ENCODE data around the gene CFI.
"Not testable (repeated sequence)": the region's sequence is repeated elsewhere in the genome, so short reads cannot be mapped to it uniquely, and the experiment has no call there.

The CFI gene

DNA sequence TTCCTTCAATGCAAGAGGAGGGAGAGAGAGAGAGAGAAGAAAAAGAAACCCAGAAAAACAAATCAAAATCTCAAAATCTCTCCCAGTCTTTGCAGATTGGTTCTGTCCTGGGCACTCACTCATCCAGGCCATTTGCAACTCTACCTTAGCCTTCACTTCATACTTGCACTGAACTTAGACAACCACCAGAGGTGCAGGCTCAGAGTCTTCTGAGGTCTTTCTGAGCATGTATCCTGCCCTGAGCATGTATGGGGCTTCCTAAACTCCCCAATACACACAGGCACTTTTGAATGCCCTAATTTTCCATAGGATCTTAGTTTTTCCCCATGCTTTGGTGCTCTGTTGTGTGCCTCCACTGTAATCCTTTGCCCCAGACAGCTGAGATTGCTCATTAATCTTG lies 2.9 kb downstream of the CFI start:
- no peak for DNase-seq (ENCODE audit: low read depth in 3 of 3)

DNA sequence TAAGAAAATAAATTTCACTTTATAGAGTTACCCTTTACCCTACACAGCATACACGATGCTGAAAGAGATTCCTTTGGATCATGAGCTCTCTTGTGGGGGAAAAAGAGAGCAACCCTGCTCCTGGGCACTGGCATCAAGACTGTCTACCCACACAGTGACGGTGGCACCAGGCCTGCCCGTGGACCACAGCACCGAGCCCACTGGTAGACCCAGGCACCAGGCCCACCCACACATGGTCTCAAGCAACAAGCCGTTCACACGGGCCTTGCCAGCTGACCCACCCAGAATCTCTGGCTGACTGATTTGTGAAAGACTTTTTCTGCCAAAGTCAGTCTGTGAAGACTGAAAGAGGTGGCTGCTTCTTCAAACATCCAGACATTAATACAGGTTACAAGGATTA lies 6.7 kb downstream of the CFI start:
- DNase-seq (ENCODE audit: low read depth in 3 of 3) = no peak

DNA sequence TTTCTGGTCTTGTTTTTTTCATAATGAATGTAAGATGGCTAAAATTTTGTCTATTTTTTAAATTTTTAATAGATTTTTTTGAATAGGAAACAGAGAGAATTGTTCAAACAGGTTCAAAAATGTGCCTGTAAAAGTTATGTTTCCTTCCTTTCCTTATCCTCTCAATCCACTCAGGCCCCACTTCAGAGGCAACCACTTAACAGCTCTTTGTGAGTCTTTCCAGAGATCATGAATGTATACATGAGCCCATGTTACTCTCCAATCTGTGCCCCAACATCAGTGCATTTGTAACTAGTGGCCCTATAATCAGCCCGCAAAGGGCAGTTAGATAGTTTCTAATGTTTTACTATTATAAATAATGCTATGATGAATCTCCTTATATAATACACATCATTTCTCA lies 14.0 kb downstream of the CFI start:
- DNase-seq (ENCODE audit: low read depth in 3 of 3) = no peak

DNA sequence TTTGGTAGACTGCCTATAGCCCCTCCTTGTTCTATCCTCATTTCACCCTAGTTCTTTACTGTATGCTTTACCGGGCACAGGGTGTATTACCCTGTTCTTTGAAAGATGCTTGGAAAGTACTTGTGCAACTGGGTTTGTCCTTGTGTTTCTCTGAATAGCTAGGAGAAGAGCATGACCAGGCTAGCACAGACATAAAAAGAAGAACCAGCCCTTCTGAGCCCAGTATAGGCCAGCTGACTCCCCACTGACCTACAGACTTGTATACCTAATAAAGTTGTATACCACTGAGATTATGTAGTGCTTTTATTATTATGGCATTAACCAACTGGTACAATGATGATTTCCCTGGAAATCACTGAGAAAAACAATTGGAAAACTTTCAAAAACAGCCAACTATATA lies 15.0 kb downstream of the CFI start:
- DNase-seq (ENCODE audit: low read depth in 3 of 3) = no peak

DNA sequence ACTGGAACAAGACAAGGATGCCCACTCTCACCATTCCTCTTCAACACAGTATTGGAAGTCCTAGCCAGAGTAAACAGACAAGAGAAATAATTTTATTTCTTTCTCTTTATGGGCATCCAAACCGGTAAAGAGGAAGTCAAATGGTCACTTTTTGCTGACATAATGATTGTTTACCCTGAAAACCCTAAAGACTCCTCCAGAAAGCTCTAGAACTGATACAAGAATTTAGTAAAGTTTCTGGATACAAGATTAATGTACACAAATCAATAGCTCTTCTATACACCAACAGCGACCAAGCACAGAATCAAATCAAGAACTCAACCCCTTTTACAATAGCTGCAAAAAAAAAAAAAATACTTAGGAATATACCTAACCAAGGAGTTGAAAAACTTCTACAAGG lies 19.7 kb downstream of the CFI start:
- not testable (repeated sequence) for DNase-seq (ENCODE audit: low read depth in 3 of 3)

DNA sequence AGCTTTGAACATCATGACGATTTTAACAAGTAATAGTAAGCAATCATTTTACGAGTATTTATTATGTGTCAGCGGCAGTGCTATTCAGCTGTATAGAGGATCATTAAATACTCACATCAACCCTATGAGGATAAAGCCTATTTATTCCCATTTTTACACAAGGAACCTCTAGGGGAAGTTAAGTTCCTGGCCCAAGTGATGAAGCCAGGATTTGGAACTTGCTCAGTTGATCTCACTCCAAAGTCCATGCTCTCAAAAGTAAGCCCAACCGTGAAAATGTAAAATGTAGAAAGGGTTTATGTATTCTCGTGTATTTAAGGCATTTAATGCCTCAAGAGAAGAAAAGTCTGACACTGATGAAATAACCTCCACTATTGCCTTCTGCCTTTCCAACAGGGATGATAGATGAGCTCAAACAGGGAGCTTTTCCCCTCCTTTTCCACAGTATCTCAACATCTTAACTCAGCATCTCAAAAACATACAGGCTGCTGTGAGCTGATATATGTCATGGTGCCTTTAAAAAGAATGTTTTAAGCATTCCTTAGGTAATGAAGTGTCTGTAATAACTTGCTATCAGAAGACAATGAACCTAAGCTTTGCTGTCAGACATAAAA lies 36.9 kb downstream of the CFI start:
- no peak for DNase-seq (ENCODE audit: low read depth in 3 of 3)

DNA sequence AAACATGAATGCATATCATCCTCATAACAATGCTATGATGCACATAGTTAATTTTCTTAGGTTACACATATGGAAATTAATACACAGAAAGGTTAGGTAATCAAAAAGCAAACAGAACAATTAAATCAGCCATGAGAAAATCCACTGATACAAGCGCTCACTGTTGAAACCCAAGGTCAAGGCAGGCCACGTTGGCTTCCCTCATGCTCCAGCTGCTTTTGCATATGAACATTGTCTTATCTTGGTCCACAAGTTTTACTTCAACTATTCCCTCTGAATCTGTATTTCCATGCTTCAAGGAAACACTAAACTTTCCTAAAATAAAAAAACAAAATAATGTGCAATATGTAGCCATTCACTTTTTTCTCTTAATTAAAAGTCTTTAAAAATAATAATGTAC lies 37.4 kb downstream of the CFI start:
- DNase-seq (ENCODE audit: low read depth in 3 of 3) = no peak

DNA sequence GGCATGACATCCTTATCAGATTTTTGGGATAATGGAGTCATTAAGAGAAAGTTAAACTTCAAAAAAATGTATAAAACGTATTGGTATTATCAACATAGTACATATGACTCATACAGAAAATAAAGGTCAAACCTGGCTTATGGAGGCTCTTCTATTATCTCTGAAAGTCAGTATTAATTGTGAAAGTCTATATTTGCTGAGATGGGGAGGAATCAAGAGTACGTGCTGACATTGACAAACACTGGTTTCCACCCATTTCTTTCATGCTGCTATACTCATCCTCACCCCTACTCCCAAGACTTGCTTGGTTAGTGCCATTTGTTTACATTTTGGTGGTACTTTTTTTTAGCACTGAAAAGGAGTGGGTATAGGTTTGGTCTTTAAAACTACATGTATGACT lies 41.1 kb downstream of the CFI start:
- no peak for DNase-seq (ENCODE audit: low read depth in 3 of 3)

DNA sequence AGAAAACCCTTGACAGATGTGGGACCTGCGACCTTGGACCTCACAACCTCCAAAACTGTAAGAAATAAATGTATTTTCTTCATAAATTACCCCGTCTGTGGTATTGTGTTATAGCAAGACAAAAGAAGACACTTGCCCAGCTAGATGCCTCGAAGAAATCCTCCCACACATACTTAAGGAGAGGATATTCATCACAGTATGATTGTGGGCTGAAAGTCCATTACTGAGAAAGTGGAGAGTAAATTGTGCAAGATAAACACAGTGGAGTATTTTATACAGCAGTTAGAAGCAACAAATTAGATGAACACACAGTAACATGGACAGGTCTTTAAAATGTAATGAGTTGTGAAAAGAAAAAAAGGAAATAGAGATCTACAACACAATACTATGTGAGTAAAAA lies 46.1 kb downstream of the CFI start:
- DNase-seq (ENCODE audit: low read depth in 3 of 3) = no peak

DNA sequence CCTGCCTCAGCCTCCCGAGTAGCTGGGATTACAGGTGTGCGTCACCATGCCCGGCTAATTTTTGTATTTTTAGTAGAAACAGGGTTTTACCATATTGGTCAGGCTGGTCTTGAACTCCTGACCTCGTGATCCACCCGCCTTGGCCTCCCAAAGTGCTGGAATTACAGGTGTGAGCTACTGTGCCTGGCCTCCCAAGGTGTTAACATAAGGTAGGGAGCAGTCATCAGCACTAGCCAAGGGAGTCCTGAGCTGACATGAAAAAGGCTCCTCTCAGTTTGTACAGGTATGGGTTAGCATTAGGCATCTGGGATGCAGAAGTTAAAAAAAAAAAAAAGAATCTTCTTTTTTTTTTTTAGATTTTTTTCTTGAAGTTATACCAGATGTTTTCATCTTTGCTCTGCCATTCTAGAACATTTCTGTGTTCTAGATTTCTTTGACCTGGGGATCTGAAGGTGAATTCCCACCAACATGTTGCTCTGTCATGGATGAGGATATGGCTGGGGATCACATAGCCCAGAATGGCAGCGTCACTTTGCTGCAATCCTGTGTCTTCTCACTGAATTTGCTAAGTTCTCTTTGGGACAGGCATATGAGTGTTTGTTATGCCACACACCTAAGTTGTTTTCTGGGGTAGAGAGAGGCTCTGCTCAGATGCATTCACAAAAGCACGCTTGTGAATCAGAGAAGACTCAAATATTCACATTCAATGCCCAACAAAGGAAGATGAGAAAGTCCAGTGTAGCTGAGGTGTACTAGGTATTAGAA lies 47.5 kb downstream of the CFI start:
- DNase-seq (ENCODE audit: low read depth in 3 of 3) = no peak

DNA sequence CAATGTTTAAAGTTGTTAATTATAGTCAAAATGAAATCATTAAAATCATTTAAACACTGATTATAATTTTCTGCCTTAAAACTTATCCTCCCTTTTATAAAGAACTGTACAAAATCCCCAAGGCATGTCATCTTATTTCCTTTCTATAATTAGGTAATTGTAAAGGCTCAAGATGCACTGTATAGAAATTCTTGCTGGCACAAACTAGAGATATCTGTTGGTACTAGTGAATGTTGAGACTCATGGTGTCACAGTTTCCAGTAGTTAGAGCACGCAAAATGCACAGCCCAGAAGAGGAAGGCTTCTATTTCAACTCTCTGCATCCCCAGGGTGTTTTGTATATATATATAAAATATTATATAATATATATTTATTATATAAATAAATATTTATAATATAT lies 49.3 kb downstream of the CFI start:
- no peak for DNase-seq (ENCODE audit: low read depth in 3 of 3)

DNA sequence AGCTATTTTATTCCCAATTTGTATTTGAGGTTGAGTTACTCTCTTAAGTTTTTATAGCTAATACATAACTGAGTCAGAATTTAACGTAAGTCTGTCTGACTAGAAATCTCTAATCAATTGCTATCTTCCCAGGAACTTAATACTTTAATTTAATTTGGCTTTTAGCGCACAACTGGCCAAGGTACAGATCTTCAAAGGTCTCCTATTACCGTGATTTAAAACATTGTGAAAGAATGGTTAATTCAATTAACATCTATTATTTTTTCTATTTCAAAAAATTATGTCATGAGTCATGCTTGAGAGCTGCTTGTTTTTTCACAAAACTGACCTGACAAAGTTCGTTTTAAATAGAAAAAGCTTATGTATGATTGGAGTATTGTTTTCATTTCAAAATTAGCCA lies 49.9 kb downstream of the CFI start:
- DNase-seq (ENCODE audit: low read depth in 3 of 3) = no peak

DNA sequence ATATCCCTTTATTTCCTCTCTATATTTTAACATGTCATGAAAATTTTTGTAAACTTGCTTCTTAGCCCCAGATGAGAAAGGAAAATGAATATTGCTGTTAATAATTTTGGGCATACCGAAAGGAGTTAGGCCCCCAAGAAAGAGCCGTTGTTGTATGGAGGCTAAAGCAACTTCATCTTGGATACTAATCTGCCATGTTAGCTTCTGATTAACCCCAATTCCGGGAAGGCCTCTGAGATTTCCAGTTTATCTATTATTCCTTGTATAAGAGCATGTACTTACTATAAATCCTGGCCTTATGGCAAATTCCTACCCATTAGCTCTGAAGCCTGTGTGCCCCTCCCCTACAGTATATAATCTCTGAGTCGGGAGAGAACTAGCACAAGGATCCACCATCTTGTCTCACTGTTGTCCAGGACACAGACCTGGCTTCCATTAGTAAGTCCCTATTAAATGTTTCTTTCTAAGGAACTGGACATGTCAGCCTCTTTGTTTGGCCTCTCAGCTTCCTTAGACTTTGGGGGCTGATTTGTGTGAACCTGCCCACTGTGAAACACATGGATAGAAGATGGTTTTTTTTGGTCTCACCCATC lies 51.1 kb downstream of the CFI start:
- no peak for DNase-seq (ENCODE audit: low read depth in 3 of 3)

DNA sequence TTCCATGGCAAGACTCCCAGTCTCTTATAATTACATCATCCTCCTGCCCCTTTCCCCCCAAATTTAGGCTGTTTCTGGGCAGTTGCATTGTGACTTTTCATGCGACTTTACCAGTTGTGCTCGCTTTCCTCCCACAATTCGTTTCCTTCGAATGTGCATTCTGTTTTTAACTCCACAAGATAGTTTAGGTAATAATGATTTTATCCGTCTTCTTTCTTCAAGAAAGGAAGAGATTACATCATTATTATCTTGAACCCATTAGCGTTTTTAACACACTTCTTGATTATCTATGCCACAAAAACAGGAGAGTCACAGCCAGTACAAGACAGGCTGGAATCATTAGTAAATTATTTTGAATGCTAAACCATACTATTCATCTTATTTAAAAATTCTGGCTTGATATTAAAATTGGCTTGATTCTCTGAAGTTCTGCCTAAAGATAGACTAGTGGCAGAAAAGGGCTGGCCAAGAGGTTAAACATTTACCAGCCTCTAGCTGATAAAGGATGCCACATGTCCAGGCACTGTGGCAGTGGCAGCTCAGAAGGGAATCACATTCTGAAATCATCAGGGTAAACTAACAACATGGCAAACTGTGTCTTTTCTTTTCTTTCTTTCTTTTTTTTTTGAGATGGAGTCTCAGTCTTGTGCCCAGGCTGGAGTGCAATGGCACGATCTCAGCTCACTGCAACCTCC lies 52.3 kb downstream of the CFI start:
- DNase-seq (ENCODE audit: low read depth in 3 of 3) = no peak

DNA sequence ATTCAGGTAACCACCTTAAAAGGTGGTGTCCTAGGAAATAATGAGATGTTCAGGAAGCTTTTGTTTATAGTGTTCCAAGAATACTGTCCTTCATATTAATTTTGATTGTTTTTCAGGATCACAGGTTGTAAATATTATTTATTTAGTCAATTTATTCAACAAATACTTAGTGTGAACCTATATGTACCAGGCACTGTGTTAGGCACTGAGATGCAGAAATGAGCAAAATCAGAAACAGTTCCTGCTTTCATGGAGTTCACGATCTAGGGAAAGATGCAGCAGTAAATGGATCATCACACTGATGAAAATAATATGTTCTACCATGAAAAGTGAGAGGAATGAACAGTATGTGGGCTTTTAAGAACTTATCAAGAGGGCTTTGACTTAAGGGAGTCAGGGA lies 53.7 kb downstream of the CFI start:
- no peak for DNase-seq (ENCODE audit: low read depth in 3 of 3)

DNA sequence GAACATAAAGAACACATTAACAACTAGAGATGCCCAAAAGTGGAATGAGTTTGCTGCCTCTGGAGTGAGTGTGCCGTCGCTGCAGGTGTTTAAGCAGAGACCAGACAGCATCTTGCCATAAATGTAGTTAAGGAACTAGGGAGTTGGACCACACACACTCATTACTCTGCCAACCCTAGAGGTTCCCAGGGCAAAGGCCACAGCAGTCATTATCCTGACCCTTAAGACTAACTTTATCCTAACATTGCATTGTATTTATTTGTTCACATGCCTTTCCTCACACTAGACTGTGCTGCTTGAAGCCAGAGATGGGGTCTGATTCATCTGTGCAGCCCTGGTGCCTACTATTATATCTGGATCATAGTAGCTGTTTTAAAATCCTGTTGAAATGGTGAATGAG lies 55.1 kb downstream of the CFI start:
- no peak for DNase-seq (ENCODE audit: low read depth in 3 of 3)

DNA sequence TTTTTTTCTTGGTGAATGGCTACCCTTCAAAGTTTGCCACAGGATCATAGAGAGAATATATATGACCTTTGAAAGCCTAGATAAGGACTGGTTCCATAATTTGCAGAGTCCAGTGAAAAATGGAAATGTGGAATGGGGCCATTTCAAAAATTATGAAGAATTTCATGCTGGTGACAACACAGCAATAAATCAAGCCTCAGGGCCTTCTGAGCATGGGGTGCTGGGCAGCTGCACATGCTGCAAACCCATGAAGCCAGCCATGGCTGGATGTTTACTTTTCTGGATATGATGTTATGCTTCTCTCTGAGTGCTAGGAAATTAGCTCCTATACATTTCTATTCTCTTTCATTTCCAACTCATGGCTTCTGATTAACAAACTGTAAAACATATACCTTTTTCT lies 56.0 kb downstream of the CFI start:
- DNase-seq (ENCODE audit: low read depth in 3 of 3) = no peak

DNA sequence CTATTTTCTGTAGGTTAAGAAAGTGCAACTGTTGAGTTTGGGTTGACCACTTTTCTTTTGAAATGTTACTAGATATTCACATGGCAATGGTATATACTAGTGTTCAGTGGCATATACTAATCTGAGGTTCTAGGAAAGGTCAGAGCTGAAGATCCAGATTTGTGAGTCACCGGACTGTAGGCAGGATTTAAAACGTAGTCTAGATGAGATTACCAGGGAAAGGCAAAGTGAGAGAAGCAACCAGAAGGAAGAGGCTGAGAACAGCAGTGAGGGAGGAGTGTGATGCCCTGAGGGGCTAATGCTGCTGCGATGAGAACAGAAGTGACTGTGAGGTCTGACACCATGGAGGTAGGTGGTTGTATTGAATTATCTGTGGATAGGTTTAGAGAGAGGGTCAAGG lies 62.3 kb downstream of the CFI start:
- DNase-seq (ENCODE audit: low read depth in 3 of 3) = no peak

DNA sequence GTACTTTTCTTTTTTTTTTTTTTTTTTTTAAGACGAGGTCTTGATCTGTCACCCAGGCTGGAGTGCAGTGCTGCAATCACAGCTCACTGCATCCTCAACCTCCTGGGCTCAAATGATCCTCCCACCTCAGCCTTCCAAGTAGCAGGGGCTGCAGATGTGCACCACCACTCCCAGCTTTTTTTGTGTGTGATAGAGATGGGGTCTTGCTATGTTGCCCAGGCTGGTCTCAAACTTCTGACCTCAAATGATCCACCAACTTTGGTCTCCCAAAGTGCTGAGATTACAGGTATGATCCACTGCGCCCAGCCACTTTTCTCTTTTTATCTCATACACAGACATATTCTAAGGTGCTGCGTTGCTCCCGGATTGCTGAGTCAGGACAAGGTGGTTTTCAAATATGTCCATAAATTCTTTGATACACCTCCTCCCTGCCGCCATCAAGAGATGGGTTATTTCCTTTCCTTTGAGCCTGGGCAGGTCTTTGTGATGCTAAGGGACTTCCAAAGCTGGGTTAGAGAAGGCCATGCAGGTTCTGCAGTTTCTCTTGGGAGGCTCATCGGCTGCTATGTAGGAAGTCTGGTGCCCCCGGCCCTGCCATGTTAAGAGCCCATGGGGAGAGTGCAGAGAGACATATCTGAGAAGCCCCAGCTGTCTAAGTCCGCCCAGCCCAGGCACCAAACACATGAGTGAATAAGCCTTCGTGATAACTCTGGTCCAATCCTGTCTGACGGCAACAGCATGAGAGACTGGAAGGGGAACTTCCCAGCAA lies 63.5 kb downstream of the CFI start:
- no peak for DNase-seq (ENCODE audit: low read depth in 3 of 3)

DNA sequence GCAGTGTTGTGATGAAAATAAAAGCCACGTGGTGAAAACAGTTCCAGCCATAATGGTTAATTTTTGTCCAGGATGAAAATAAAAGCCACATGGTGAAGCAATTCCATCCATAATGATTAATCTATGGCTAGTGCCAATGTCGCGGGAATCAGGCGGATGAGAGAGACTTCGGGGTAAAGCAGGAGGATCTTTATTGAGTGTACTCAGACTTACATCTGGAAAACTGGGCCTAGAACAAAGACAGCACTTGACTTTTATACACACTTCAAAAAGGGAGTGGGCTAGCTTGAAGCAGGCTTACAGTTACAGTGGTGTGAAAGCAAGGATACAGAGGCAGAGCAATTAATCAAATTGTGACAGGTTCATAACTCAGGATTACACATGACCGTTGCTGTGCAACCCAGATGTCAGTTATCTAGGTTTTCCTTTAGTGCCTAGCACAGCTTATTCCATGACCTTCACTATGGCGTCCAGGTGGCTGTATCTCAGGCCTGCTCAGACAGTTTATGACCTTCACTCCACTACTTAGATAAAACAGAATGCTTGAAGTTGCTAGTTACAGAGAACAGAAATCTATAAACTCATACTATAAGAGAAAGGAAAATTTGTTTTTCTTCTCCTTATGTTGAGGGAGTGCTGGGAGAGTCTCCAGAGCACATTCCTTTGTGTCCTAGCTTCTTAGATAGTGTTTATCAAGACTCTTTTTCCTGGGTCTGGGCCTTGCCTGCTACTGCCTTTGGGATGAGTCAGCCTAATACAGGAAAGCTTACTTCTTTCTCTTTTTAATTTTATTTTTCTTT lies 66.0 kb downstream of the CFI start:
- DNase-seq (ENCODE audit: low read depth in 3 of 3) = no peak

DNA sequence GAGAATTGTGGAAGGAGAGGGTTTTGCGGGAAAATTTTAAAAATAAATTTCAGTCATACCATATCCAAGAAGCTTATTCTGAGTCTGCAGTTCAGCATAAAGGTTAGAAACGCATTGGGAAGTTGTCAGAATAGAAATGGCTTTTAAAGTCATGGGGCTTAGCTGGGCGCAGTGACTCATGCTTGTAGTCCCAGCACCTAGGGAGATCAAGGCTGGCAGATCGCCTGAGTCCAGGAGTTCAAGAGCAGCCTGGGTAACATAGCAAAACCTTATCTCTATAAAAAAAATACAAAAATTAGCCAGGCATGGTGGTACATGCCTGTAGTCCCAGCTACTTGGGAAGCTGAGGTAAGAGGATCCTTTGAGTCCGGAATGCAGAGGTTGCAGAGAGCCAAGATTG lies 68.1 kb downstream of the CFI start:
- no peak for DNase-seq (ENCODE audit: low read depth in 3 of 3)

Measured in stimulated activated CD4-positive, alpha-beta T cell treated with anti-CD3 and anti-CD28 coated beads, TNF-alpha, amount 100 ng/mL, for 24 hours (primary cell).